ENCODE measurements around the gene NCKAP5.

NCKAP5 gene

DNA sequence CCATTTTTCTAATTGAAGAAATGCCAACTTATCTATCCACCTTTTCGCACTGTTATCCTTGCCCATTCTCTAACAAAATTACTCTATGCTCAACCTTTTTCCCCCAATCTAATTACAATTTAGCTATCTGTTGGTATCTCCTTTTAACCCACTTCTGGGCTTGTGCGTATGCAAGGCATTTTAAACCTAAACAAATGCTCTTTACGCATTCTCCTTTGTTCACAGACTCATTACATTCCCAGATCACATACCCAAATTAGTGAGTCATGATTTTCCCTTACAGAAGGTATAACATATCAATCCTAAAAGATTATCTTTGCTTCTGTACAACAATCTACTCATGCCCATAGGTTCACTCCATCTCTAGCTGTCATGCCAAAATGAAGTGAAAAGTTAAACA is 826.5 kb downstream of the NCKAP5 start:
- Histone ChIP-seq H3K9me3 (no peaks in the 10 kb centered on the region), H3K36me3 (no peaks in the 10 kb centered on the region), H3K4me1 (no peaks in the 10 kb centered on the region), H3K4me3 (ENCODE audit: low read depth, low read length) (no peak overlapping the region), H3K27me3 (no peaks in the 10 kb centered on the region)
- DNase-seq, result no peak
- TF ChIP-seq, protein P1, sequence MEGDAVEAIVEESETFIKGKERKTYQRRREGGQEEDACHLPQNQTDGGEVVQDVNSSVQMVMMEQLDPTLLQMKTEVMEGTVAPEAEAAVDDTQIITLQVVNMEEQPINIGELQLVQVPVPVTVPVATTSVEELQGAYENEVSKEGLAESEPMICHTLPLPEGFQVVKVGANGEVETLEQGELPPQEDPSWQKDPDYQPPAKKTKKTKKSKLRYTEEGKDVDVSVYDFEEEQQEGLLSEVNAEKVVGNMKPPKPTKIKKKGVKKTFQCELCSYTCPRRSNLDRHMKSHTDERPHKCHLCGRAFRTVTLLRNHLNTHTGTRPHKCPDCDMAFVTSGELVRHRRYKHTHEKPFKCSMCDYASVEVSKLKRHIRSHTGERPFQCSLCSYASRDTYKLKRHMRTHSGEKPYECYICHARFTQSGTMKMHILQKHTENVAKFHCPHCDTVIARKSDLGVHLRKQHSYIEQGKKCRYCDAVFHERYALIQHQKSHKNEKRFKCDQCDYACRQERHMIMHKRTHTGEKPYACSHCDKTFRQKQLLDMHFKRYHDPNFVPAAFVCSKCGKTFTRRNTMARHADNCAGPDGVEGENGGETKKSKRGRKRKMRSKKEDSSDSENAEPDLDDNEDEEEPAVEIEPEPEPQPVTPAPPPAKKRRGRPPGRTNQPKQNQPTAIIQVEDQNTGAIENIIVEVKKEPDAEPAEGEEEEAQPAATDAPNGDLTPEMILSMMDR (IDR thresholded peaks at IDR 0.05; ENCODE audit: low read depth, low read length), result no peak

DNA sequence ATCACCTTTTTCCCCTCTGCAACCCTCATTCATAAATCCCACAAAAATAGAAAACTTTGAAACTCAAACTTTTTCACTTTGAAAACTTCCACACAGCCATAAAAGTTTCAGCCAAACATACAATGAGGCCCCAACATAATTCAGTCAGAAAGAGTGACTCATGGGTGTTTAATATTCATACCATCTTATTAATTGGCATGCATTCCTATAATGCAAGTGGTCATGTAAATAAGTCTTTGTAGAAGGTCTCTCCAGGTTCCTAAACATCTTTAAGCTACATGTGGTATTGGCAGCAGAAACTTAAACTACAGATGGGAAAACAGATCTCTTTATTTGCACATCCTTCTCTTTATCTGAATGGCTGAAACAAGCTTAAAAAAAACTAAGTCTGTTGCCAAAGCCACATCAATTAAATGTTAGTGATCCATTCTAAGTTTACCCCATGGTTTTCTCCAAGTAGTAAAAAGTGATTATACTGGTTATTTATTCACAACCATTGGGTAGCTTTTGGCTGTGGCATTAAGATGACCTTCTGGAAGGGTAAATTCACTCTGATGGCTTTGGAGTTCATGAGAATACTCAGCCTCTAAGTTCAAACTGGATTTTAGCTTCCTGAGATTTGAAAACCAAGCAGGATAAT is 828.1 kb downstream of the NCKAP5 start:
- H3K4me3 ChIP-seq (ENCODE audit: low read depth, low read length), result no peak overlapping the region
- no peak for DNase-seq
- no peaks in the 10 kb centered on the region for H3K4me1 ChIP-seq
- no peaks in the 10 kb centered on the region for H3K27me3 ChIP-seq
- TF ChIP-seq, protein P1 (IDR thresholded peaks at IDR 0.05; ENCODE audit: low read depth, low read length), result no peak
- no peaks in the 10 kb centered on the region for H3K36me3 ChIP-seq
- no peaks in the 10 kb centered on the region for H3K9me3 ChIP-seq

DNA sequence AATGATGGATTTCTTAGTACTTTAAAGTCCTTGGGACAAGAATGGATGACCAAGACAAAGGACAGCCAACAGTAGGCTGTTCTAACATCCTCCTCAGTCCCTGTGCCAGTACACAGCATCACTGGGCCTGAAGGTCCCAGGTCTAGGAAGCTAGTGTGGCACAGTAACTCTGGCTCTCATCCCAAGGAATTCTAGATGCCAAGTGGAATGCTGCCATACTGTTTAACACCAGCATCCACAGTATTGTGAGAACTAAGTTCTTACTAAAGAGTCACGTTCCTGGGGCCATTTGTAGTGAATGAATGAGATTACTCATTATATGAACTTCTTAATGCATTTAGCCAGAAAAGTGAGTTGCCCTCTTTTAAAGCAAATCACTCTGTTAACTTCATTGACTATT is 830.0 kb downstream of the NCKAP5 start:
- H3K9me3 ChIP-seq, result no peaks in the 10 kb centered on the region
- no peaks in the 10 kb centered on the region for H3K36me3 ChIP-seq
- H3K4me1 ChIP-seq, result no peaks in the 10 kb centered on the region
- H3K27me3 ChIP-seq, result no peaks in the 10 kb centered on the region
- no peak overlapping the region for H3K4me3 ChIP-seq (ENCODE audit: low read depth, low read length)
- TF ChIP-seq, protein P1 (IDR thresholded peaks at IDR 0.05; ENCODE audit: low read depth, low read length), result no peak
- DNase-seq, result no peak

DNA sequence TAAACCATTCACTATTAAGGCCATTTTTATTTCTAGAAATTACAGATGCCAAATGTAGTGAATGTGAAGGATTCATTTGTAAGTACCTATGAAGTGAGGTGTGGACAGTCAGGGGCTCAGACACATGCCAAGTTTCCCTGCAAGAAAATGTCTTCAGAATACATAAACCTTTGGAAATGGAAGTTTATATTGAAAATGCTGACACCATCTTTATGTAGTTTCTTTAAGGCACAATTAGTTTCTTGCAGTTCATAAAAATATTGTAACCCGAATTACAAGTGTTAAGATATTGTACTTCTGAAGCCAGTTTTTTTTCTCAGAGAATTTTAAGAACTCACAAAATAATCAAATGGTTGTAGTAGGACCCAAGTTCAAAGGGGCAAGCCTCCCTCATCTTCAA is 832.2 kb downstream of the NCKAP5 start:
- Histone ChIP-seq H3K4me3 (ENCODE audit: low read depth, low read length) (no peak overlapping the region), H3K4me1 (no peaks in the 10 kb centered on the region), H3K9me3 (no peaks in the 10 kb centered on the region), H3K27me3 (no peaks in the 10 kb centered on the region), H3K36me3 (no peaks in the 10 kb centered on the region)
- no peak for DNase-seq
- TF ChIP-seq, protein P1 (IDR thresholded peaks at IDR 0.05; ENCODE audit: low read depth, low read length), result no peak

DNA sequence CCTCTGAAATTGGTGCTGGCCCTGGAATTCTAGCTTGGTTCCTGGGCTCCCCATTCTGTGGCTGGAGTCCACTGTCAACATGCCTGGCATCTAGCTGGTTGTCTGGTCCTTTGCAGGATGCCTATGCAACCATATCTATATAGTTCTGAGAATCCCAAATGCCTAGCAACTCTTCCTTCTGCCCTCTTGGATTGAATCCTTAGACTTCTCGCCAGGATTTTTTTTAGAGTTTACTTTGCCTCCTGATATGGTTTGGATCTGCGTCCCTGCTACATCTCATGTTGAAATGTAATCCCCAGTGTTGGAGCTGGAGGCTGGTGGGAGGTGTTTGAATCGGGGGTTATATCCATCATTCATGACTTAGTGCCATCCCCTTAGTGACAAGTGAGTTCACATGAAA is 833.3 kb downstream of the NCKAP5 start:
- H3K9me3 ChIP-seq, result no peaks in the 10 kb centered on the region
- no peak overlapping the region for H3K4me3 ChIP-seq (ENCODE audit: low read depth, low read length)

DNA sequence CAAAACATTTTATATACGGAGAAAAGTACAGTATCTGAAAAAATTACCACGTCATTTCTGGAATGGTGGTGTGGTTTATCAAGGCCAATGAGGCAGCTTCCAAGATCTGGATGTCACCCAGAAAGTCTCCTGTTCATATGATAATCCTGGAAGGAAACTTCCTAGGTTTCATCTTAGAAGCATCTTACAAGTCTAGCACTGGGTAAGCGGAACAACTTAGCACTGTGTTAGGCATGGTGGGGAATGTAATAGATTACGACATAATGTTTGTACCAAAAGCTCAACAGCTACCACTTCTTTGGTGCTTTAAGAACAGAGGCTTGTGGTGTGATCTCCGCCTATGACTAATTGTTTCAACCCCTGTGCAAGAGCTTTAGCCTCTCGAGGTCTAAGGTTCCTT is 835.2 kb downstream of the NCKAP5 start:
- TF ChIP-seq, protein P1 (IDR thresholded peaks at IDR 0.05; ENCODE audit: low read depth, low read length), result no peak
- H3K36me3 ChIP-seq, result no peaks in the 10 kb centered on the region
- no peaks in the 10 kb centered on the region for H3K9me3 ChIP-seq
- no peaks in the 10 kb centered on the region for H3K4me1 ChIP-seq
- DNase-seq, result no peak
- no peak overlapping the region for H3K4me3 ChIP-seq (ENCODE audit: low read depth, low read length)
- no peaks in the 10 kb centered on the region for H3K27me3 ChIP-seq

More for the DNA sequence above, 833.3 kb downstream of the NCKAP5 start:
- Histone ChIP-seq H3K36me3 (no peaks in the 10 kb centered on the region), H3K27me3 (no peaks in the 10 kb centered on the region), H3K4me1 (no peaks in the 10 kb centered on the region)
- TF ChIP-seq, protein P1 (IDR thresholded peaks at IDR 0.05; ENCODE audit: low read depth, low read length), result no peak
- no peak for DNase-seq

Measured in BE2C (cell line).